ENCODE data around the gene OSBPL2. TPM values are rescaled to one million over a fixed set of nuclear protein-coding genes. Genes with fewer than 3 reads are reported as not detected.

OSBPL2 gene
- total and polyA plus RNA-seq, 10 donors = 9.2 to 81.7 (median 48.4) TPM

- WGBS, 5 donors = 35 to 59% (median 47%) methylated on average over 4 of the region's 4 CpGs
- H3K36me3 ChIP-seq = no peaks in the 10 kb centered on the region
- no peak overlapping the region for H3K4me3 ChIP-seq
- intact Hi-C loops (cut with DNase I; ENCODE audit: low total_unique reads) = no loop called here
- H3K9me3 ChIP-seq = peaks cover 0 to 7% (median 0%) of the 10 kb centered on the region in 8 donors
- DNase-seq = no peak
- H3K27ac ChIP-seq = no peak overlapping the region
- TF ChIP-seq POLR2AphosphoS5 (IDR thresholded peaks at IDR 0.05) = no peak
- TF ChIP-seq CTCF (IDR thresholded peaks at IDR 0.05 in 8 of 11, conservative IDR thresholded peaks at IDR 0.05 in 3 of 11) = no peak
- no peak for TF ChIP-seq POLR2A (IDR thresholded peaks at IDR 0.05)
- peaks cover 0 to 10% (median 0%) of the 10 kb centered on the region in 6 donors for H3K4me1 ChIP-seq
- peaks cover 0 to 54% (median 9%) of the 10 kb centered on the region in 7 donors for H3K27me3 ChIP-seq (replicated peaks in 1 of 7)
Measured at GRCh38 chr20:62229667-62230066, 8.7 kb upstream of the OSBPL2 start.

- no peak for DNase-seq
- peaks cover 0 to 48% (median 9%) of the 10 kb centered on the region in 7 donors for H3K27me3 ChIP-seq (replicated peaks in 1 of 7)
- H3K36me3 ChIP-seq = no peaks in the 10 kb centered on the region
- H3K4me3 ChIP-seq = no peak overlapping the region
- 91 to 99% (median 92%) methylated on average over 2 of the region's 2 CpGs for WGBS, 5 donors
- peaks cover 0 to 12% (median 0%) of the 10 kb centered on the region in 6 donors for H3K4me1 ChIP-seq
- intact Hi-C loops (cut with DNase I; ENCODE audit: low total_unique reads) = no loop called here
- H3K27ac ChIP-seq = no peak overlapping the region
- H3K9me3 ChIP-seq = peaks cover 0 to 7% (median 0%) of the 10 kb centered on the region in 8 donors
- no peak for TF ChIP-seq POLR2A (IDR thresholded peaks at IDR 0.05)
- TF ChIP-seq POLR2AphosphoS5 (IDR thresholded peaks at IDR 0.05) = no peak
- no peak for TF ChIP-seq CTCF (IDR thresholded peaks at IDR 0.05 in 8 of 11, conservative IDR thresholded peaks at IDR 0.05 in 3 of 11)
Measured at GRCh38 chr20:62230276-62230675, 8.0 kb upstream of the OSBPL2 start.

- DNase-seq = no peak
- intact Hi-C loops (cut with DNase I; ENCODE audit: low total_unique reads) = no loop called here
- no peak overlapping the region for H3K4me3 ChIP-seq
- H3K36me3 ChIP-seq = no peaks in the 10 kb centered on the region
- WGBS, 5 donors = 91 to 95% (median 94%) methylated on average over 10 of the region's 10 CpGs
- H3K4me1 ChIP-seq = peaks cover 0 to 12% (median 0%) of the 10 kb centered on the region in 6 donors
- peaks cover 0 to 7% (median 0%) of the 10 kb centered on the region in 8 donors for H3K9me3 ChIP-seq
- TF ChIP-seq CTCF (IDR thresholded peaks at IDR 0.05 in 8 of 11, conservative IDR thresholded peaks at IDR 0.05 in 3 of 11) = no peak
- TF ChIP-seq POLR2A (IDR thresholded peaks at IDR 0.05) = no peak
- no peak for TF ChIP-seq POLR2AphosphoS5 (IDR thresholded peaks at IDR 0.05)
- peaks cover 0 to 43% (median 9%) of the 10 kb centered on the region in 7 donors for H3K27me3 ChIP-seq (replicated peaks in 1 of 7)
- H3K27ac ChIP-seq = no peak overlapping the region
Measured at GRCh38 chr20:62230696-62231095, 7.6 kb upstream of the OSBPL2 start.

- Histone ChIP-seq H3K9me3 (peaks cover 0 to 7% (median 0%) of the 10 kb centered on the region in 8 donors), H3K27me3 (replicated peaks in 1 of 7) (peaks cover 0 to 37% (median 9%) of the 10 kb centered on the region in 7 donors), H3K27ac (no peak overlapping the region), H3K36me3 (no peaks in the 10 kb centered on the region), H3K4me3 (no peak overlapping the region), H3K4me1 (peaks cover 0 to 12% (median 0%) of the 10 kb centered on the region in 6 donors)
- intact Hi-C loops (cut with DNase I; ENCODE audit: low total_unique reads) = no loop called here
- no peak for TF ChIP-seq CTCF (IDR thresholded peaks at IDR 0.05 in 8 of 11, conservative IDR thresholded peaks at IDR 0.05 in 3 of 11)
- TF ChIP-seq POLR2A (IDR thresholded peaks at IDR 0.05) = no peak
- no peak for TF ChIP-seq POLR2AphosphoS5 (IDR thresholded peaks at IDR 0.05)
- DNase-seq = no peak
- WGBS, 5 donors = 72 to 94% (median 93%) methylated on average over 5 to 6 of the region's 6 CpGs
Measured at GRCh38 chr20:62231292-62231691, 7.0 kb upstream of the OSBPL2 start.

Data from spleen (tissue), 11 donors.